Stimulated activated effector memory CD8-positive, alpha-beta T cell treated with anti-CD3 and anti-CD28 coated beads, Interleukin-12 subunit alpha, Interleukin-12 subunit beta, amount 100 ng/mL, for 72 hours (primary cell): ENCODE data around the gene TMEM248.
"Not testable (repeated sequence)": the region's sequence is repeated elsewhere in the genome, so short reads cannot be mapped to it uniquely, and the experiment has no call there.

Experiments used
- ATAC-seq: fragments of 150-1000 bp; cut with Tn5 transposase; 2 replicates; pipeline ENCODE4 v1.10.0; 2021
- DNase-seq, 2 donors: peaks; one replicate each; pipeline ENCODE4 v3.0.0; 2021 to 2022; ENCODE audit warnings: low spot score in 2 of 2
- H3K27ac Mint-ChIP-seq: one replicate; pipeline ENCODE4 v1.8.0; 2022; ENCODE audit warnings: mild to moderate bottlenecking, mixed read lengths
- H3K36me3 Mint-ChIP-seq: one replicate; pipeline ENCODE4 v1.8.0; 2022; ENCODE audit warnings: mild to moderate bottlenecking, mixed read lengths
- H3K4me1 Mint-ChIP-seq: one replicate; pipeline ENCODE4 v1.8.0; 2022; ENCODE audit warnings: mixed read lengths
- H3K4me3 Mint-ChIP-seq: one replicate; pipeline ENCODE4 v1.8.0; 2022; ENCODE audit warnings: mild to moderate bottlenecking, mixed read lengths
- H3K9me3 Mint-ChIP-seq: one replicate; pipeline ENCODE4 v1.8.0; 2022; ENCODE audit warnings: mixed read lengths

The TMEM248 gene

DNA sequence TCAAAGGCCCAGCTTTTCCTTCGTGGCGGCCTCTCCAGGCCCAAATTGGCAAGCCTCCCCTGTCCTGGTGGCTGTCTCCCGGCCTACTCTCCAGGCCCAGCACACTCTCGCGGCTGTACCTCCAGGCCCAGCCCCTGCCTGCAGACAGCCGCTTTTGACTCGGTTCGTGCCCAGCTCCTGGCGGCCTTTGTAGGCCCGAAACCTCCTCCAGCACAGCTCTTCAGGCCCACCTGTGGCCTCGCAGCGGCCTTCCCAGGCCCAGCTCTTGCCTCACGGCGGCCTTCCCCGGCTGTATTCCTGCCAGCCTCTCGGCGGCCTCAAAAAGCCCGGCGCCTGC is 18.2 kb upstream of the TMEM248 start:
- H3K4me1 Mint-ChIP-seq = no peaks in the 10 kb centered on the region
- no peaks in the 10 kb centered on the region for H3K9me3 Mint-ChIP-seq
- no peak overlapping the region for H3K27ac Mint-ChIP-seq
- no peaks in the 10 kb centered on the region for H3K36me3 Mint-ChIP-seq
- no peak for DNase-seq
- no peak overlapping the region for H3K4me3 Mint-ChIP-seq
- no peak for ATAC-seq

DNA sequence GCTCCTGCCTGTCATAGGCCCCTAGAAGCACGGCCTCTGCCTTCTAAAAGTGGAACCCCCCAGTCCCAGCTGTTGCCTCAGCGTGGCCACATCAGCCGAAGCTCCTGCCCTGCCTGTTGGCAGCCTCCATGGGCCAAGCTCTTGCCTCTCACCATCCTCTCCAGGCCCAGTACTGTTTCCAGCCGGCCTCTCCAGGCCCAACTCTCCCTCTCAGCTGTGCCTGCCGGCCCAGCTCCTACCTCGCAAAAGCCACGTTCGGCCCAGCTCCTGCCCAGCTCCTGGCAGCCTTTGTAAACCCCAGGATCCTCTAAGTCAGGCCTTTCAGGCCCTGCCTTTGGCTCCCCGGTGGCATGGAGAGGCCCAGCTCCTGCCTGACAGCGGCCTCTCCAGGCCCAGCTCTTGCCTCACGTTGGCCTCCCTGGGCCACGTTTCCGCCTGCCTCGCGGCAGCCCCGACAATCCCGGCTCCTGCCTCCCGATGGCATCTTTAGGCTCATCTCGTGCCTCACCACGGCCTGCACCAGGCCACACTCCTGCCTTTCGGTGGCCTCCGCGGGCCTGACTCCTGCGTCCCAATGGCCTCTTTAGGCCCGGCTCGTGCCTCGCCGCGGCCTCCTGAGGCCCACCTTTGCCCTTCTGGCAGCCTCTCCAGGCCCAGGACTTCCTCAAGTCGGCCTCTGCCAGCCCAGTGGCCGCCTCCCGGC is 17.5 kb upstream of the TMEM248 start:
- H3K9me3 Mint-ChIP-seq = no peaks in the 10 kb centered on the region

DNA sequence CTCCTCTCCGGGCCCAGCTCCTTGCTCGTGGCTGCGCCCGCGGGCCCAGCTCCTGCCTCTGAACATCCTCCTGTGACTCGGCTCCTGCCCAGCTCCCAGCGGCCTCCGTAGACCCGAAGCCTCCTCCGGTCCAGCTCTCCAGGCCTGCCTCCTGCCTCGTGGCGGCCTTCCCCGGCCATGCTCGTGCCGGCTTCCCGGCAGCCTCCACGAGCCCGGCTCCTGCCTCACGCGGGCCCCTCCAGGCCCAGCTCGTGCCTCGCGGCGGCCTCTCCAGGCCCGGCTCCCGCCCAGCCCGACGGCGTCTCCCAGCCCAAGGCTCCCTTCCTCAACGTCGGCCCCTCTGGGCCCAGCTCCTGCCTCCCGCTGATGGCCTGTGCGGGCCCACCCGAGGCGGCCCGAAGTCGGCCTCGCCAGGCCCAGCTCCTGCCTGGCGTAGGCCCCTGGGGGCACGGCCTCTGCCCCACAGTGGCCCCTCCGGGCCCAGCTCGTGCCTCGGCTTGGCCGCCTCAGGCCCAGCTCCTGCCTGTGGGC is 16.9 kb upstream of the TMEM248 start:
- Mint-ChIP-seq H3K27ac (no peak overlapping the region), H3K36me3 (no peaks in the 10 kb centered on the region), H3K9me3 (no peaks in the 10 kb centered on the region), H3K4me1 (no peaks in the 10 kb centered on the region), H3K4me3 (no peak overlapping the region)
- ATAC-seq (no peak), DNase-seq (no peak)

More for the DNA sequence above, 17.5 kb upstream of the TMEM248 start:
- Mint-ChIP-seq H3K4me1 (no peaks in the 10 kb centered on the region), H3K27ac (no peak overlapping the region), H3K36me3 (no peaks in the 10 kb centered on the region), H3K4me3 (no peak overlapping the region)
- DNase-seq (no peak), ATAC-seq (no peak)

DNA sequence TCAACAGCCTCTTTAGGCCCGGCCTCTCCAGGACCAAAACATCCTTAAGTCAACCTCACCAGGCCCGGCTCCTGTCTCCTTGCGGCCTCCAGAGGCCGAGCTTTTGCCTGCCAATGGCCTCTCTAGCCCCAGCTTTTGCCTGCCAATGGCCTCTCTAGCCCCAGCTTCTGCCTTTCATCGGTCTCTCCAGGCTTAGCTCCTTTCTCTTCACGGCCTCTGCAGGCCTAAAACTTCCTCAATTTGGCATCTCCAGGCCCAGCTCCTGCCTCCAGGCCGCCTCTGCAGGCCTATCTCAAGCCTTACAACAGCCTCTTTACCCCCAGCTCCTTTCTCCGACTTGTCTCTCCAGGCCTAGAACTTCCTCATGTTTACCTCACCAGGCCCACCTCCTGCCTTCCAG is 15.7 kb upstream of the TMEM248 start:
- Mint-ChIP-seq H3K27ac (peak overlapping the region; percentile 48), H3K4me3 (no peak overlapping the region), H3K9me3 (no peaks in the 10 kb centered on the region), H3K36me3 (no peaks in the 10 kb centered on the region), H3K4me1 (no peaks in the 10 kb centered on the region)
- ATAC-seq = no peak
- no peak for DNase-seq

DNA sequence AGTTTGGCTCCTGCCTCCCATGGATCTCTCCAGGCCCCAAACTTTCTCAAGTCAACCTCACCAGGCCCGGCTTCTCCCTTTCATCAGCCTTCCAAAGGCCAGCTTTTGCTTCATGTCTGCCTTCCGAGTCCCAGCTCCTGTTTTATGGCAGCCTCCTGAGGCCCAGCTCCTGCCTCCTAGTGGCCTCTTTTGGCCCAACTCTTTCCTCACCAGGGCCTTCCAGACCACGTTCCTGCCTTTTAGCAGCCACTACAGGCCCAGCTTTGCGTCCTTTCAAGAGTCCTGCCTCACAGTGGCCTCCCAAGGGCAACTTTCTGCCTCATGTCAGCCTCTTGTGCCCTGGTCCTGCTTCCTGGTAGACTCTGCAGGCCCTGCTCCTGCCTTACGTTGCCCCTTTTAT is 15.3 kb upstream of the TMEM248 start:
- DNase-seq (no peak), ATAC-seq (no peak)
- Mint-ChIP-seq H3K27ac (peak overlapping the region; percentile 48), H3K9me3 (no peaks in the 10 kb centered on the region), H3K4me1 (no peaks in the 10 kb centered on the region), H3K4me3 (no peak overlapping the region), H3K36me3 (no peaks in the 10 kb centered on the region)

DNA sequence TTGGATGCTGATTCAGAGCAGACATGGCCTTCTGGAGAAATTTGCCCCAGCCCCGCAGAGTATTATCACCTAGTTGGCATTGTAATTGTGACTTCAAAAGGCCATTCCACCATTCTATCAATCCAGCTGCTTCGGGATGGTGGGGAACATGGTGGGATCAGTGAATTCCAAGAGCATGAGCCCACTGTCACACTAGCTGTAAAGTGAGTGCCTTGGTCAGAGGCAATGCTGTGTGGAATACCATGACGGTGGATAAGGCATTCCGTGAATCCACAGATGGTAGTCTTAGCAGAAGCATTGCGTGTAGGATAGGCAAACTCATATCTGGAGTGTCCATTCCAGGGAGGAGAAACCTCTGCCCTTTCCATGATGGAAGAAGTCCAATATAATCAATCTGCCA is 13.3 kb upstream of the TMEM248 start:
- Mint-ChIP-seq H3K27ac (no peak overlapping the region), H3K9me3 (no peaks in the 10 kb centered on the region), H3K4me3 (no peak overlapping the region), H3K36me3 (no peaks in the 10 kb centered on the region), H3K4me1 (no peaks in the 10 kb centered on the region)
- no peak for DNase-seq
- ATAC-seq = no peak

DNA sequence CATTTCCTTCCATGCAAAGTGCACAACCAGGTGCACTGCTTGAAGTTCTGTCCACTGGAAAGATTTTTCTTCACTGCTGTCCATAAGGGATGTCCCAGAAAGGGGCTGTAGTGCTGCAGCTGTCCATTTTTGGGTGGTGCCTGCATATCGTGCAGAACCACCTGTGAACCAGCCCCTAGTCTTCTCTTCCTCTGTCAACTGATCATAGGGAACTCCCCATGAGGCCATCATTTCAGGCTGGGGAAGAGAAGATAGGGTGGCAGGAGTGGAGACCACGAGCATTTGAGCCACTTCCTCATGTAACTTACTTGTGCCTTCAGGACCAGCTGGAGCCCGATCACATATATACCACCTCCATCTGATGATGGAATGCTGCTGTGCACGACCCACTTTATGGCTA is 12.4 kb upstream of the TMEM248 start:
- H3K9me3 Mint-ChIP-seq, H3K4me3 Mint-ChIP-seq, ATAC-seq, DNase-seq, H3K36me3 Mint-ChIP-seq, H3K4me1 Mint-ChIP-seq: not testable (repeated sequence)
- H3K27ac Mint-ChIP-seq = peak overlapping the region; percentile 34

DNA sequence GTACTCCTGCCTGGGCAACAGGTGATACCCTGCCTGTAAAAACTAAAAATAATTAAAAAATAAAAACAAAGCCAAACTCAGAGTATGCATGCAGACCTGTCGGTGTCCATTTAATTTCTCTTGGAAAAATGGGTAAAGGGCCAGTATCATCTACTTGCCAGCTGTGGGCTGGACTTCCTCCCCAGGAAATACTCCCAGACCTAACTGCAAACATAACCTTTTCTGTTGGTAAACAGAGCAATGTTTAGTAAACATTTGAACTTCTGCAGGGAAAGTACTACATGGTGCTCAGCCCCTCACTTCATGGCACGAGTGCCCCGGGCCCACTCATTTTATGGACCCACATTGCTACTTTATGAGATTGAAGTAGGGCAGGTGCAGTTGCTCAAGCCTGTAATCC is 10.2 kb upstream of the TMEM248 start:
- Mint-ChIP-seq H3K9me3 (no peaks in the 10 kb centered on the region), H3K36me3 (no peaks in the 10 kb centered on the region)

DNA sequence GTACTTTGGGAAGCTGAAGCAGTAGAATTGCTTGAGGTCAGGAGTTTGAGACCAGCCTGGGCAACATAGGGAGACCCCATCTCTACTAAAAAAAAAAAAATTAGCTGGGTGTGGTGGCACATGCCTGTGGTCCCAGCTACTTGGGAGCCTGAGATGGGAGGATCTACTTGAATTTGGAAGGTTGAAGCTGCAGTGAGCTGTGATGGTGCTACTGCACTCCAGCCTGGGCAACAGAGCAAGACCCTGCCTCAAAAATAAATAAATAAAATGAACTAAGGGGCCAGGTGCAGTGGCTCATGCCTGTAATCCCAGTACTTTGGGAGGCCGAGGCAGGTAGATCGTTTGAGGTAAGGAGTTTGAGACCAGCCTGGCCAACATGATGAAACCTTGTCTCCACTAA is 9.8 kb upstream of the TMEM248 start:
- H3K4me1 Mint-ChIP-seq, ATAC-seq, H3K27ac Mint-ChIP-seq, H3K36me3 Mint-ChIP-seq, DNase-seq, H3K9me3 Mint-ChIP-seq, H3K4me3 Mint-ChIP-seq: not testable (repeated sequence)

More for the DNA sequence above, 10.2 kb upstream of the TMEM248 start:
- DNase-seq (no peak), ATAC-seq (no peak)
- Mint-ChIP-seq H3K27ac (no peak overlapping the region), H3K4me3 (no peak overlapping the region), H3K4me1 (no peaks in the 10 kb centered on the region)

DNA sequence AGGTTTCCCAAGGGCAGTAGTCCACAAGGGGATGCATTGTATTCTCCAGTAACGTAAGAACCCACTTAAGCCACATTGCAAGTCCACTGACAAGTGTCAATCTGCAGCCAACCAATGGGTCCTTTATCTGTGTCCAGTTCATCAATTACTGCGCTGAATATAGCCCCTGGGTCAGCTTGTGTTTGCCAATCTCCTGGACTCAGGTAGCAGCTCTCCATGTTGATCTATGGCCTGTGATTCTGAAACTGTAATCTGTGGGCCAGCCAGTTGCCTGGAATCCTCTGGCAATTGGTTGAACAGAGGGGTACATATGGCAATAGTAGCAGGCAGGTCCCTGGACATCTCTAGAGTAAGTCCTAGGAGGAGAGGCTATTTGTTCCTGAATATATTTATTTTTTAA is 8.8 kb upstream of the TMEM248 start:
- Mint-ChIP-seq H3K4me1 (no peaks in the 10 kb centered on the region), H3K36me3 (no peaks in the 10 kb centered on the region), H3K27ac (no peak overlapping the region), H3K4me3 (no peak overlapping the region), H3K9me3 (no peaks in the 10 kb centered on the region)
- ATAC-seq (no peak), DNase-seq (no peak)

DNA sequence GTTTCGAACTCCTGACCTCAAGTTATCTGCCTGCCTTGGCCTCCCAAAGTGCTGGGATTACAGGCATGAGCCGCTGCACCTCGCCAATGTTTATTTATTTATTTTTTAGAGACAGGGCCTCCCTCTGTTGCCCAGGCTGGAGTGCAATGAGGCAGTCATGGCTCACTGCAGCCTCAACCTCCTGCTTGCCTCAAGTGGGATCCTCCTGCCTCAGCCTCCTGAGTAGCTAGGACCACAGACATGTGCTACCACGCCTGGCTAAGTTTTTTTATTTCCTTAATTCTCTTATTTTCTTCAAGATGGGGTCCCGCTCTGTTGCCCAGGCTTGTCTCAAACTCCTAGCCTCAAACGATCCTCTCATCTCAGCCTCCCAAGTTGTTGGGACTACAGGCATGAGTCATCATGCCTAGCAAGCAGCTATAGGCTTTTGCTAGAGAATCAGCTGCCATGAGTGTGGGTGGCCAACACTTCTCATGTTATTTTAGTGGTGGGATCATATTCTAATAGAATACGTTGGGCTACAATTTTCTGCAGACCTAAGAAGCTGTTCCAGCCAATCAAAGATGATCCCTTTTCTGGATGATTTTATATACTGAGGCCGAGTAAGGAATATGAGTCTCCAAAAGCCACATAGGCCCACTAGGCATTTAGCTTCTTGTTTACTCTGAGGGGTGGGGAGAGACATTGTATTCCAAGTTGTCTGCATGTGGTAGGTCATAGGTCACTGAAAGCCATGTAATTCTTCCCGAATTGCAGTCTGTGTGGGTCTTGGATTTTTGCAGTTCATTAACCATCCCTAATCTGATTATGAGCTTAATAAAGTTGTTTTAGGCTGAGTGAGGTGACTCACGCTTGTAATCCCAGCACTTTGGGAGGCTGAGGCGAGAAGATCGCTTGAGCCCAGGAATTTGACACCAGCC is 7.6 kb upstream of the TMEM248 start:
- Mint-ChIP-seq H3K4me1 (no peaks in the 10 kb centered on the region), H3K9me3 (no peaks in the 10 kb centered on the region), H3K27ac (no peak overlapping the region), H3K4me3 (no peak overlapping the region), H3K36me3 (no peaks in the 10 kb centered on the region)
- no peak for ATAC-seq
- DNase-seq = no peak

DNA sequence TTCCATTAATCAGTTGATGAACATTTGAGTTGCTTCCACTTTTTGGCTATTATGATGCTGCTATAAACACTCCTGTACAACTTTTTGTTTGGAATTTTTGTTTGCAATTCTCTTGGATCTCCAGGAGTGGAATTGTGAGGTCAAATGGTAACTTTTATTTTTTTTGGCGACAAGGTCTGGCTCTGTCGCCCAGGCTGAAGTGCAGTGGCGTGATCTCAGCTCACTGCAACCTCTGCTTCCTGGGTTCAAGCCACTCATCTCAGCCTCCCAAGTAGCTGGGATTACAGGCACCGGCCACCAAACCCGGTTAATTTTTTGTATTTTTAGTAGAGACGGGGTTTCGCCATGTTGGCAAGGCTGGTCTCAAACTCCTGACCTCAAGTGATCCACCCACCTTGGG is 3.1 kb upstream of the TMEM248 start:
- H3K36me3 Mint-ChIP-seq = peaks cover 18% of the 10 kb centered on the region
- not testable (repeated sequence) for ATAC-seq, H3K9me3 Mint-ChIP-seq, H3K4me3 Mint-ChIP-seq, DNase-seq, H3K27ac Mint-ChIP-seq, H3K4me1 Mint-ChIP-seq

DNA sequence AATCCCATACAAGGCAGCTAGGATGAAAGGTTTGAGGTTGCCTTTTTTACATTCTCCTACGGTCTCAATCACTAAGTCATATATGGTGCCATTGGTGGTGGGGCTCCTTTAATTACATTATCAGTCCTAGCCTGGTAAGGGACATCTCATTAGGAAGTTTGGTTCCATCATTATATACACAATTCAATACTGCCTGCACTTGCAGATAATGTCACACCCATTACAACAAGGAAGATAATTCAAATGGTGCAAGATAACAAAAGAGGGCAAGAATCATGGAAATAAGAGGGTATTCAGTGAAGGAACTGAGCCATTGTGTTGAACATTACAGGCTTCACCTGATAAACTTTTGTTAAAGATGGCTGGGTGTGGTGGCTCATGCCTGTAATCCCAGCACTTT is 1.7 kb upstream of the TMEM248 start:
- Mint-ChIP-seq H3K9me3 (no peaks in the 10 kb centered on the region), H3K4me3 (no peak overlapping the region)
- ATAC-seq = no peak

DNA sequence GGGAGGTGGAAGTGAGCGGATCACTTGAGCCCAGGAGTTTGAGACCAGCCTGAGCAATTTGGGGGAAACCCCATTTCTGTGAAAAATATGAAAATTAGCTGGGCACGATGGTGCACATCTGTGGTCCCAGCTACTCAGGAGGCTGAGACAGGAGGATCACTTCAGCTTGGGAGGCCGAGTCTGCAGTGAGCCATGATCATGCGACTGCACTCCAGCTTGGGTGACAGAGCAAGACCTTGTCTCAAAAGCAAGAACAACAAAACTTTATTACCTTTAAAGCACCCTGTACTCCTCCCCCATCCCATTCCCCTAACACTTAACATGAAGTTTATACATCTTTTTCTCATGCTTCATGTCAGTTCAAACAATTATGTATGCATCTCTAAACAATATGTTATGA is 1.3 kb upstream of the TMEM248 start:
- H3K9me3 Mint-ChIP-seq = no peaks in the 10 kb centered on the region
- ATAC-seq (no peak), DNase-seq (no peak)
- peak overlapping the region; percentile 80 for H3K4me3 Mint-ChIP-seq
- H3K27ac Mint-ChIP-seq = peak overlapping the region; percentile 26
- peaks cover 18% of the 10 kb centered on the region for H3K36me3 Mint-ChIP-seq
- peaks cover 6% of the 10 kb centered on the region for H3K4me1 Mint-ChIP-seq

More for the DNA sequence above, 1.7 kb upstream of the TMEM248 start:
- DNase-seq = no peak
- H3K4me1 Mint-ChIP-seq = peaks cover 6% of the 10 kb centered on the region
- H3K27ac Mint-ChIP-seq = peak overlapping the region; percentile 26
- peaks cover 18% of the 10 kb centered on the region for H3K36me3 Mint-ChIP-seq

DNA sequence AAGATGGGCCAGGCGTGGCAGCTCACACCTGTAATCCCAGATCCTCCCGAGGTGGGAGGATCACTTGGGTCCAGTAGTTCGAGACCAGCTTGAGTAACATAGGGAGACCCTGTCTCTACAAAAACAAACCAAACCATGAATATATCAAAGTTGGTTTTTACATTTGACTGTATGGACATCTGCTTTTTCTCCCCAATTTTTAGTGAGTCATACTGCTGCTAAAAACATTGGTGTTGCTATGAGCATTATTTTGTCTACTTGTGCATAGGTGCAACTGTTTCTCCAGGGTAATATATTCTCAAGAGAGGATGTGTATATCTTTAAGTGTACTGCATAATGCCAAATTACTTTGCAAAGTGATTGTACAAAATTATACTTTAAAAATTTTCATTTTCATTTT is 769 bp upstream of the TMEM248 start:
- H3K9me3 Mint-ChIP-seq = no peaks in the 10 kb centered on the region
- H3K4me1 Mint-ChIP-seq = peaks cover 8% of the 10 kb centered on the region
- H3K36me3 Mint-ChIP-seq = peaks cover 22% of the 10 kb centered on the region
- H3K27ac Mint-ChIP-seq = peak overlapping the region; percentile 93
- DNase-seq (no peak), ATAC-seq (no peak)
- H3K4me3 Mint-ChIP-seq = peak overlapping the region; percentile 80
